ENCODE measurements around the gene CFAP157.
"Not testable (repeated sequence)": the region's sequence is repeated elsewhere in the genome, so short reads cannot be mapped to it uniquely, and the experiment has no call there.

CFAP157 gene

DNA sequence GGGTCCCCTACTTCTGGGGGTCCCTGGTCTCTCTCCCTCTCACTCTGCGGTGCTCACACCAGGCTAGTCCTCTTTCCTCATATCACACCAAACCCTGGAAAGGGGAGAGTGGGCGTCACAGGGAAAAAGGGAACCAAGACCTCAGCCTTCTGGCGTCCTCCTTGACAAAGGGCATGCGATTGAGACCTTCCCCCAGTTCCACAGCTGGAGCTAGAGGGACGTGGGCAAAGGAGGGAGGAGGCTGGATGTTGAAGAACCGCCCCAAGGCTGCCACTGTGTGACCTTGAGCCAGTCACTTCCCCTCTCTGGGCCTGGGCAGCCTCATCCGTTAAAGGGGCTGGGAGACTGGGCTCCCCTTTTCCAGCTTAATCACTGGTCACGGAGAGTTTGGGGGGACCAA lies 46.8 kb downstream of the CFAP157 start:
- DNase-seq (ENCODE audit: low read depth): no peak
- TF ChIP-seq, protein P1, sequence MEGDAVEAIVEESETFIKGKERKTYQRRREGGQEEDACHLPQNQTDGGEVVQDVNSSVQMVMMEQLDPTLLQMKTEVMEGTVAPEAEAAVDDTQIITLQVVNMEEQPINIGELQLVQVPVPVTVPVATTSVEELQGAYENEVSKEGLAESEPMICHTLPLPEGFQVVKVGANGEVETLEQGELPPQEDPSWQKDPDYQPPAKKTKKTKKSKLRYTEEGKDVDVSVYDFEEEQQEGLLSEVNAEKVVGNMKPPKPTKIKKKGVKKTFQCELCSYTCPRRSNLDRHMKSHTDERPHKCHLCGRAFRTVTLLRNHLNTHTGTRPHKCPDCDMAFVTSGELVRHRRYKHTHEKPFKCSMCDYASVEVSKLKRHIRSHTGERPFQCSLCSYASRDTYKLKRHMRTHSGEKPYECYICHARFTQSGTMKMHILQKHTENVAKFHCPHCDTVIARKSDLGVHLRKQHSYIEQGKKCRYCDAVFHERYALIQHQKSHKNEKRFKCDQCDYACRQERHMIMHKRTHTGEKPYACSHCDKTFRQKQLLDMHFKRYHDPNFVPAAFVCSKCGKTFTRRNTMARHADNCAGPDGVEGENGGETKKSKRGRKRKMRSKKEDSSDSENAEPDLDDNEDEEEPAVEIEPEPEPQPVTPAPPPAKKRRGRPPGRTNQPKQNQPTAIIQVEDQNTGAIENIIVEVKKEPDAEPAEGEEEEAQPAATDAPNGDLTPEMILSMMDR (IDR thresholded peaks at IDR 0.05; ENCODE audit: low read depth, low read length, missing control alignments): no peak
- no peak overlapping the region for H3K4me3 ChIP-seq (ENCODE audit: low read depth, low read length)

DNA sequence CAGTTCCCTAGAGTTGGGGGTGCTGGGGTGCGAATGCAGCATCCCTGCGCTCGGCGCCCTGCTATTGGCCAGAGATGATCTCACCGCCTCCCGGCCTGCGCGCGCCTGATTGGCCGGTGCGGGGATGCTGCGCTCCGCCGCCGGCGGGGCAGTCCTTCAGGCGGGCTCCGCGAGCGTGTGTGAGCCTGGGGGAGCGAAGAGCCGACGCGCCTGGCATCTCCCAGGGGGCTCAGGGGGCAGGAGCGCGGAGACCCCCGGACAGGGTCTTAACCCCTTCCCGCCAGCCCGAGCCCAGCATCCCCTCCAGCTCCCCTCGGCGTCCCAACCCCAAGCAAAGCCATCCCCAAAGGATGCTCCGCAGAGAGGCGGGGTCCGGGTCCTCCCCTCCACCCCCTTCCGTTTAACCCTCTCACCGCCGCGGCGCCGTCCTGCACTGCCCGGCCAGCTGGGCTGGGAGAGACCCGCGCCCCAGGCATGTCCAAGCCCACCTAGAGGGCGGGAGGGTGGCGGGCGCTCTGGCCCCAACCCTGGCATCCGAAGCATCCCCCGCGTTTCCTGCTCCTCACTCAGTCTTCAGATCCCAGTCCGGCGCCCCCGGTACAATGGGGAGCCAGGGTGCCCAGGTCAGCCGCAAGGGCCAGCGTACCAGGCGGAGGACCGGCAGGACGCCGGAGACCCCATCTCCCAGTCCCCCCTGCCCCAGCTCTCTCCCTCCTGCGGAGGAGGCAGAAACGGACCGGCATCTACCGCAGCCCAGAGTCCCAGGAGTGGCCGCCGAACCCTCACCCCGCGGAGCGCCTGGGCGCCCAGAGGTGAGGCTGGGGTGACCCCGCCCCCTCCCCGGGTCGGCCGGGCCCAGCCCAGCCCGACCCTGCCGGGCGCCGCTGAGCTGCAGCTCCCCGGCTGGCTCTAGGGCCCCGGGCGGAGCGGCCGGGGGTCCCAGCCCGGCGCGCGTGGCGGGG lies 47.6 kb downstream of the CFAP157 start:
- no peak overlapping the region for H3K4me3 ChIP-seq (ENCODE audit: low read depth, low read length)

DNA sequence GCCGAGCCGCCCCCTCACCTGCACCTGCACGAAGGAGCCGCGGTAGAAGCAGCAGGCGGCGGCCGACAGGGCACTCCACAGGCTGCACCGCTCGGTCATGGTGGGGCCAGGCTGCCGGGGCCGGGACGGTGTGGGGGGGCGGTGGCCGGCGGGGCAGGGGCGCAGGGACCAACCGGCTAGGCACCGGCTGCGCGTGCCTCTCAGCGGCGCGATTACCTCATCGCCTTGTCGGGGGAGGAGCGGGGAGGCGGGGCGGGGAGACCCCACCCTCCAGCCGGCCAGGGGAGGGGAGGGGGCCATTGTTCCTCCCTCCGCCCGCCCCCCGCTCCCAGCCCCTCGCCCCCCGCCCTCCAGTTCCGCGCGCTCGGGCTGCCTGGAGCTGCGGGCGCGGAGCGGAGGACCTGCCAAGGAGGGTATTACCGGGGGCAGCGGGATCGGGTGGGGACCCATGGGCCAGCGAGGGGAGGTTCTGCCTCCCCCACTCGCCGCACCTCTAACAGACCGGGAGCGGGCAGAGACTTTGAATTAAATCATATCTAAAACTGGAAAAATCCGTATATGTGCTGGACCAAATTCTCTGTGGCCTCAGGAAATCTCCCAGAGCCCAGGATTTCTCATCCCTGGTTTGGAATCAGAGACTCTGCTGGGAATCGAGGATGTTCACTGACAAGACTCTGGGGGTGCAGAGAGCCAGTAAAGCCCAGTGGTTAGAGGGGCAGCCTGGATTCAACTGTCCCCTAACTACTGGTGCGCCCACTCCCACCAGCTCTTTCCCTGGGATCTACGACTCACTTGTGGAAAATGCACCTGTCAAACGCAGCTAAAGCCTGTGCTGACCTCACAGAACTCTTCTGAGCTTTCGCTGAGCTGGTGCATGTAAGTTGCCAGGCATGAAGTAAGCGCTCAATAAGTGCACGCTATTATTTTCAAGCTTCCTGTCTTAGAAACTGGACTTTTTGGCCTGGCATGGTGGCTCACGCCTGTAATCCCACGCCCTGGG lies 48.6 kb downstream of the CFAP157 start:
- no peak overlapping the region for H3K4me3 ChIP-seq (ENCODE audit: low read depth, low read length)
- DNase-seq (ENCODE audit: low read depth): no peak
- TF ChIP-seq, protein P1 (IDR thresholded peaks at IDR 0.05; ENCODE audit: low read depth, low read length, missing control alignments): no peak

More for the DNA sequence above, 47.6 kb downstream of the CFAP157 start:
- DNase-seq (ENCODE audit: low read depth): no peak
- TF ChIP-seq, protein P1 (IDR thresholded peaks at IDR 0.05; ENCODE audit: low read depth, low read length, missing control alignments): no peak

DNA sequence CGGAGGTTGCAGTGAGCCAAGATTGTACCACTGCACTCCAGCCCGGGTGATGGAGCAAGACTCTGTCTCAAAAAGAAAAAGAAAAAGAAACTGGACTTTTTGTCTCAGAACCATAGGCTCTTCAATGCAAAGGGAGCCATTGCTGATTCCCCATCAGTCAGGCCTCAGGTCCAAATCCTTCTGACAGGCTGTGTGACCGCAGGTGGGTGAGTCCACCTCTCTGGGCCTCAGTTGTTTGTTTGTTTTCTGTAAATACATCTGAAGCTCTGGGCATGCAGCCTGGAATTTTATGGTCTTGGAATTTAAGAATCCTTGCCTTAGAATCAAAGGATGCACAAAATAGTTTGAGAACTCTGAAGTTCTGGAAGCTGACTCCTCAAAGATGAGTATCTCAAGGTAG lies 49.4 kb downstream of the CFAP157 start:
- TF ChIP-seq, protein P1 (IDR thresholded peaks at IDR 0.05; ENCODE audit: low read depth, low read length, missing control alignments): no peak
- no peak overlapping the region for H3K4me3 ChIP-seq (ENCODE audit: low read depth, low read length)
- no peak for DNase-seq (ENCODE audit: low read depth)

DNA sequence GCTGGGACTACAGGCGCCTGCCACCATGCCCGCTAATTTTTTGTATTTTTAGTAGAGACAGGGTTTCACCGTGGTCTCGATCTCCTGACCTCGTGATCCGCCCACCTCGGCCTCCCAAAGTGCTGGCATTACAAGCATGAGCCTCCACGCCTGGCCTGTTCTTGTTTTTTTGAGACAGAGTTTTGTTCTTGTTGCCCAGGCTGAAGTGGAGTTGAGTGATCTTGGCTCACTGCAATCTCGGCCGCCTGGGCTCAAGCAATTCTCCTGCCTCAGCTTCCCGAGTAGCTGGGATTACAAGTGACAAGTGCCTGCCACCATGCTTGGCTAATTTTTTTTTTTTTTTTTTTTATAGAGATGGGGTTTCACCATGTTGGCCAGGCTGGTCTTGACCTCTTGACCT lies 50.0 kb downstream of the CFAP157 start:
- H3K4me3 ChIP-seq (ENCODE audit: low read depth, low read length); DNase-seq (ENCODE audit: low read depth): not testable (repeated sequence)

DNA sequence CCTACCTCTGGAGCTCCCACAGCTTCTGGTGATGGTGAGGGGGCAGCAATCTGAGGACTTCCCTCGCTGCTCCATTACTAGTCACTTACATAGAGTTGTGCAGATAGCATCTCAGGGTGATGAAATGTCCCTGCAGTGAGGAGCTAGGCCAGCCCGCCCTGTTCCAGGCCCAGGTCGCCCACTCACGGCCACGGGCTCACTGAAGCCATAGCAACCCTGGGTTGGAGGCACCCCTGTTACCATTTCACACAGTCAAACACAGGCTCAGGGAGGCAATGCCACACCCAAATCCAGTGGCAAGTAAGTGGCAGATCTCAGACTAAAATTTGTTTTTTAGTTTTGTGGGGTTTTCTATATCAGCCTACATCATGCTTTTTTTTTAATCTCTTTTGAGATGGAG lies 52.1 kb downstream of the CFAP157 start:
- no peak overlapping the region for H3K4me3 ChIP-seq (ENCODE audit: low read depth, low read length)
- TF ChIP-seq, protein P1 (IDR thresholded peaks at IDR 0.05; ENCODE audit: low read depth, low read length, missing control alignments): no peak
- no peak for DNase-seq (ENCODE audit: low read depth)

DNA sequence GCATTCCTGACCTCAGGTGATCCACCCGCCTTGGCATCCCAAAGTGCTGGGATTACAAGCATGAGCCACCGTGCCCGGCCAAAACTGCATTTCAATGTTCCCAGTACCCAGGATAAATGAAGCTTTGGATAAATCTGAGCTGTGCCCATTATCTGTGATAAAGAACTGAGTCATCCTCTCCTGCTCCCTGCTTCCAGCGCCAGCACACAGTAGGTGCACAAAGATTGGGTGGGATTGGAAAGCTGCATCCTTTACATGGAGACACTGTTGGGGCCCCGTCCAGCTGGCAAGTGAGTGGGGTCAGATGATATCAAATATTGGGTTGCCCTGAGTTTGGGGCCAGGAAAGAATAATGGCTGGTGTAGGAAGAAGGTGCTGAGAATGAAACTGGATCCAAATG lies 54.3 kb downstream of the CFAP157 start:
- DNase-seq (ENCODE audit: low read depth): no peak
- no peak overlapping the region for H3K4me3 ChIP-seq (ENCODE audit: low read depth, low read length)
- TF ChIP-seq, protein P1 (IDR thresholded peaks at IDR 0.05; ENCODE audit: low read depth, low read length, missing control alignments): no peak
